Stimulated activated CD4-positive, alpha-beta T cell treated with anti-CD3 and anti-CD28 coated beads, Interleukin-2, amount 100 ng/mL, for 4 hours (primary cell): Measurements from ENCODE around the gene CASP10.
A peak's percentile ranks its signal among the peaks of the same experiment; 100 is the strongest.

ENCODE experiments used
- DNase-seq: peaks from one replicate; pipeline ENCODE4 v3.0.0-alpha.2; 2020; ENCODE audit warnings: low read depth

Gene CASP10

GRCh38 chr2:201196803-201197202 lies 13.9 kb downstream of the CASP10 start:
- no peak for DNase-seq

GRCh38 chr2:201197781-201198180 lies 14.8 kb downstream of the CASP10 start:
- no peak for DNase-seq

GRCh38 chr2:201199847-201200246 lies 16.9 kb downstream of the CASP10 start:
- DNase-seq: no peak

- DNase-seq: no peak
These were observed 17.4 kb downstream of the CASP10 start for GRCh38 chr2:201200345-201200744.

- DNase-seq: no peak
These were observed 18.4 kb downstream of the CASP10 start for GRCh38 chr2:201201371-201201770.

- no peak for DNase-seq
These were observed 21.1 kb downstream of the CASP10 start for GRCh38 chr2:201203916-201204654.

- DNase-seq: no peak
These were observed 21.9 kb downstream of the CASP10 start for GRCh38 chr2:201204655-201205514.

GRCh38 chr2:201205515-201205849 lies 22.5 kb downstream of the CASP10 start:
- no peak for DNase-seq

- no peak for DNase-seq
These were observed 25.8 kb downstream of the CASP10 start for GRCh38 chr2:201208563-201209252.

GRCh38 chr2:201215963-201216362 lies 33.0 kb downstream of the CASP10 start:
- DNase-seq: no peak

- DNase-seq: no peak
These were observed 34.0 kb downstream of the CASP10 start for GRCh38 chr2:201216918-201217317.

- DNase-seq: no peak
These were observed 35.8 kb downstream of the CASP10 start for GRCh38 chr2:201218780-201219179.

GRCh38 chr2:201219328-201220096 lies 36.6 kb downstream of the CASP10 start:
- DNase-seq: no peak

- DNase-seq: no peak
These were observed 37.2 kb downstream of the CASP10 start for GRCh38 chr2:201220102-201220570.

GRCh38 chr2:201223089-201224073 lies 40.4 kb downstream of the CASP10 start:
- DNase-seq: no peak

GRCh38 chr2:201228271-201228911 lies 45.5 kb downstream of the CASP10 start:
- DNase-seq: no peak

GRCh38 chr2:201228912-201229290 lies 46.0 kb downstream of the CASP10 start:
- DNase-seq: no peak

- DNase-seq: peak; percentile 89
These were observed 49.0 kb downstream of the CASP10 start for GRCh38 chr2:201231781-201232466.

GRCh38 chr2:201232467-201232815 lies 49.5 kb downstream of the CASP10 start:
- DNase-seq: no peak
